ENCODE measurements around the gene CNNM3. TPM values are rescaled to one million over a fixed set of nuclear protein-coding genes. Genes with fewer than 3 reads are reported as not detected.
"Not testable (repeated sequence)": the region's sequence is repeated elsewhere in the genome, so short reads cannot be mapped to it uniquely, and the experiment has no call there.

The CNNM3 gene
- total and polyA plus RNA-seq, 12 donors, result 6.7 to 42.4 (median 15.8) TPM

- intact Hi-C loops (cut with DNase I), result no loop called here
- 78 to 89% (median 81%) methylated on average over 7 to 10 of the region's 10 CpGs for WGBS, 4 donors
- Histone ChIP-seq H3K36me3 (replicated peaks in 1 of 2) (peaks cover 0 to 12% of the 10 kb centered on the region in 2 donors), H3K9me3 (replicated peaks in 1 of 3) (no peaks in the 10 kb centered on the region), H3K27me3 (no peaks in the 10 kb centered on the region), H3K4me1 (replicated peaks in 1 of 2) (peaks cover 0 to 8% of the 10 kb centered on the region in 2 donors), H3K27ac (no peak overlapping the region), H3K4me3 (no peak overlapping the region)
- TF ChIP-seq CTCF (IDR thresholded peaks at IDR 0.05), result no peak
- no peak for TF ChIP-seq POLR2A (IDR thresholded peaks at IDR 0.05)
- no peak for DNase-seq
Observed at GRCh38 chr2:96801786-96802595, 14.1 kb upstream of the CNNM3 start.

GRCh38 chr2:96802721-96803120 lies 13.3 kb upstream of the CNNM3 start:
- no peak for TF ChIP-seq POLR2A (IDR thresholded peaks at IDR 0.05)
- no peak for TF ChIP-seq CTCF (IDR thresholded peaks at IDR 0.05)
- Histone ChIP-seq H3K4me1 (replicated peaks in 1 of 2) (peaks cover 0 to 8% of the 10 kb centered on the region in 2 donors), H3K36me3 (replicated peaks in 1 of 2) (peaks cover 0 to 11% of the 10 kb centered on the region in 2 donors), H3K27me3 (no peaks in the 10 kb centered on the region), H3K27ac (no peak overlapping the region), H3K9me3 (replicated peaks in 1 of 3) (no peaks in the 10 kb centered on the region), H3K4me3 (no peak overlapping the region)
- intact Hi-C loops (cut with DNase I), result no loop called here
- DNase-seq, result no peak
- WGBS, 4 donors, result 80 to 90% (median 84%) methylated on average over 6 to 7 of the region's 7 CpGs

GRCh38 chr2:96804986-96805385 lies 11.1 kb upstream of the CNNM3 start:
- Histone ChIP-seq H3K36me3 (replicated peaks in 1 of 2) (no peaks in the 10 kb centered on the region), H3K27me3 (no peaks in the 10 kb centered on the region), H3K27ac (no peak overlapping the region), H3K9me3 (replicated peaks in 1 of 3) (no peaks in the 10 kb centered on the region), H3K4me3 (no peak overlapping the region), H3K4me1 (replicated peaks in 1 of 2) (peaks cover 0 to 8% of the 10 kb centered on the region in 2 donors)
- TF ChIP-seq CTCF (IDR thresholded peaks at IDR 0.05) (no peak), POLR2A (IDR thresholded peaks at IDR 0.05) (no peak)
- no peak for DNase-seq
- intact Hi-C loops (cut with DNase I), result no loop called here

GRCh38 chr2:96805946-96806345 lies 10.1 kb upstream of the CNNM3 start:
- H3K9me3 ChIP-seq (replicated peaks in 1 of 3); H3K27ac ChIP-seq; DNase-seq; H3K36me3 ChIP-seq (replicated peaks in 1 of 2); H3K27me3 ChIP-seq; H3K4me1 ChIP-seq (replicated peaks in 1 of 2); H3K4me3 ChIP-seq; intact Hi-C loops (cut with DNase I): not testable (repeated sequence)
- WGBS, 4 donors, result 90 to 96% (median 92%) methylated on average over 7 to 15 of the region's 20 CpGs

All from adrenal gland (tissue), 12 donors.